ENCODE measurements around the gene MYB.

GRCh38 chr6:135195522-135195921 is 14.4 kb downstream of the MYB start:
- TF ChIP-seq GATA3 (IDR thresholded peaks at IDR 0.05; ENCODE audit: low read depth, low read length) (no peak), GATA2 (IDR thresholded peaks at IDR 0.05; ENCODE audit: low read depth, low read length) (no peak)

Measured in SH-SY5Y (cell line).